Endothelial cell of umbilical vein (primary cell): ENCODE results near the gene CYP2A13. TPM values are rescaled to one million over a fixed set of nuclear protein-coding genes. Genes with fewer than 3 reads are reported as not detected.
"Not testable (repeated sequence)": the region's sequence is repeated elsewhere in the genome, so short reads cannot be mapped to it uniquely, and the experiment has no call there.

Source experiments
- BruUV-seq: library from RNA; stranded (reverse); fragments of 400-500 nt; replicated peaks from 2 replicates; lab custom pipeline; 2021; lab: Mats Ljungman, UMichigan
- CTCF ChIA-PET: fragments of 300-600, 350-600 bp; sonication (Branson Sonifier 250); formaldehyde crosslinking; loops from one replicate; lab custom pipeline; 2021; ENCODE audit warnings: antibody characterized with exemption, inconsistent platforms; lab: Charles Lee
- POLR2A ChIA-PET: fragments of 300-600, 350-600 bp; sonication (Branson Sonifier 250); formaldehyde crosslinking; loops from one replicate; lab custom pipeline; 2021; ENCODE audit warnings: antibody characterized with exemption, inconsistent platforms; lab: Charles Lee
- DNase-seq: peaks from one replicate; pipeline ENCODE4 v3.0.0-alpha.2; 2011; ENCODE audit warnings: low read depth, low spot score
- FAIRE-seq: peaks from 2 replicates; lab custom pipeline; 2011; peaks lifted over from hg19 to GRCh38; lab: Jason Lieb, UNC
- H2AFZ ChIP-seq: 2 replicates; pipeline ENCODE4 v1.6.0; 2012; ENCODE audit warnings: low read depth, low read length, control low read depth, inconsistent platforms
- H3K27ac ChIP-seq: 2 replicates; pipeline ENCODE4 v1.5.1; 2011; ENCODE audit warnings: low read depth, mild to moderate bottlenecking, control low read depth, low read length, moderate library complexity; ENCODE audit not compliant: insufficient read depth
- H3K27me3 ChIP-seq, 2 experiments: 2 replicates each; pipeline versions ENCODE4 v1.6.0 to v1.6.1; 2011; ENCODE audit warnings: low read length in 2 of 2, mixed read lengths in 1 of 2; ENCODE audit not compliant: control insufficient read depth in 2 of 2, insufficient read depth in 2 of 2
- H3K36me3 ChIP-seq, 2 experiments: 2 replicates in 1 of 2; 3 replicates in 1 of 2; pipeline ENCODE4 v1.5.1; 2011; ENCODE audit warnings: low read length in 2 of 2, mild to moderate bottlenecking in 1 of 2, moderate library complexity in 1 of 2; ENCODE audit not compliant: control insufficient read depth in 2 of 2, insufficient read depth in 2 of 2; ENCODE audit errors: extremely low read depth in 1 of 2
- H3K4me1 ChIP-seq: 3 replicates; pipeline ENCODE4 v1.5.1; 2011; ENCODE audit warnings: mild to moderate bottlenecking, low read length; ENCODE audit not compliant: control insufficient read depth, insufficient read depth; ENCODE audit errors: extremely low read depth
- H3K4me2 ChIP-seq: 2 replicates; pipeline ENCODE4 v1.6.1; 2011; ENCODE audit warnings: low read length, control low read depth, mixed read lengths; ENCODE audit not compliant: insufficient read depth
- H3K4me3 ChIP-seq, 3 experiments: fragments of 200-600 bp in 1 of 3; sonication (generic), shearing (Covaris generic) in 1 of 3; replicated peaks in 1 of 3; 2 replicates each; pipeline ENCODE4 v1.5.1; 2011 to 2016; ENCODE audit warnings: control low read depth in 3 of 3, low read length in 3 of 3, mild to moderate bottlenecking in 2 of 3, inconsistent platforms in 1 of 3, low read depth in 1 of 3, moderate library complexity in 1 of 3; ENCODE audit not compliant: insufficient read depth in 1 of 3
- H3K79me2 ChIP-seq: 2 replicates; pipeline ENCODE4 v1.6.0; 2012; ENCODE audit warnings: low read length, inconsistent platforms; ENCODE audit not compliant: control insufficient read depth, insufficient read depth
- H3K9ac ChIP-seq: replicated peaks from 2 replicates; pipeline ENCODE3; 2011; ENCODE audit warnings: low read length, control low read depth; ENCODE audit not compliant: insufficient read depth; ENCODE audit errors: extremely low read depth
- H3K9me1 ChIP-seq: replicated peaks from 3 replicates; pipeline ENCODE4 v1.6.0; 2011; ENCODE audit warnings: mild to moderate bottlenecking, low read length; ENCODE audit not compliant: control insufficient read depth, insufficient read depth; ENCODE audit errors: extremely low read depth
- H3K9me3 ChIP-seq: replicated peaks from 2 replicates; pipeline ENCODE4 v1.5.1; 2012; ENCODE audit warnings: low read length, inconsistent platforms; ENCODE audit not compliant: control insufficient read depth, insufficient read depth
- H4K20me1 ChIP-seq: replicated peaks from 2 replicates; pipeline ENCODE3; 2011; ENCODE audit warnings: mild to moderate bottlenecking, low read length; ENCODE audit not compliant: control insufficient read depth, insufficient read depth; ENCODE audit errors: extremely low read depth
- EZH2 ChIP-seq: IDR thresholded peaks from 2 replicates; pipeline ENCODE4 v1.6.1; 2012; ENCODE audit warnings: borderline replicate concordance, low read depth, mild to moderate bottlenecking, moderate library complexity, low read length, inconsistent platforms; ENCODE audit not compliant: severe bottlenecking
- FOS ChIP-seq: IDR thresholded peaks from 2 replicates; pipeline ENCODE4 v1.6.1; 2011; ENCODE audit warnings: mild to moderate bottlenecking, low read length, moderate library complexity, borderline replicate concordance; ENCODE audit not compliant: insufficient read depth
- GATA2 ChIP-seq: IDR thresholded peaks from 2 replicates; pipeline ENCODE4 v1.7.0; 2011; ENCODE audit warnings: low read depth, mild to moderate bottlenecking, moderate library complexity, mixed read lengths, low read length; ENCODE audit not compliant: insufficient read length, insufficient read depth
- JUN ChIP-seq: IDR thresholded peaks from 2 replicates; pipeline ENCODE4 v1.6.1; 2011; ENCODE audit warnings: borderline replicate concordance, low read depth; ENCODE audit not compliant: insufficient read length, insufficient read depth
- MAX ChIP-seq: IDR thresholded peaks from 2 replicates; pipeline ENCODE4 v1.6.1; 2011; ENCODE audit not compliant: insufficient read depth, insufficient read length
- MYC ChIP-seq: IDR thresholded peaks from one replicate; pipeline ENCODE4 v1.6.1; 2011; ENCODE audit warnings: mild to moderate bottlenecking, low read depth, low read length
- POLR2A ChIP-seq: IDR thresholded peaks from 2 replicates; pipeline ENCODE4 v1.6.1; 2012; ENCODE audit warnings: low read depth, mild to moderate bottlenecking, control low read depth, low read length
- POLR2AphosphoS5 ChIP-seq: IDR thresholded peaks from 2 replicates; pipeline ENCODE4 v1.6.1; 2012; ENCODE audit warnings: low read depth, mild to moderate bottlenecking, control low read depth, low read length, moderate library complexity; ENCODE audit not compliant: insufficient read depth
- dilution Hi-C: fragments of 300-500 bp; cut with MboI; formaldehyde crosslinking; loops from one replicate; pipeline ENCODE4 v1.15.0; 2019; ENCODE audit warnings: low sequenced_read_pairs; ENCODE audit not compliant: extremely low pct_ligation_motif_present
- intact Hi-C: fragments of 100-400 bp; cut with micrococcal nuclease; formaldehyde crosslinking; loops from one replicate; pipeline ENCODE4 v1.10.0; 2022
- polyA plus RNA-seq, 4 experiments: library from polyadenylated mRNA; depleted of rRNA in 3 of 4; stranded (reverse) in 3 of 4; unstranded in 1 of 4; fragments of >200 nt; gene quantifications; 2 replicates each; pipeline versions ENCODE4 v1.2.1 to v1.2.3, GENCODE V29; 2011 to 2012; ENCODE audit warnings: missing spikeins in 1 of 4
- total RNA-seq: library from RNA; stranded (reverse); gene quantifications from 2 replicates; pipeline ENCODE4 v1.2.3, GENCODE V29; 2021

The CYP2A13 gene
- total and polyA plus RNA-seq, 2 donors (not counting 3 experiments of a cell fraction or from before 2014, with no cell fraction given): not detected

DNA sequence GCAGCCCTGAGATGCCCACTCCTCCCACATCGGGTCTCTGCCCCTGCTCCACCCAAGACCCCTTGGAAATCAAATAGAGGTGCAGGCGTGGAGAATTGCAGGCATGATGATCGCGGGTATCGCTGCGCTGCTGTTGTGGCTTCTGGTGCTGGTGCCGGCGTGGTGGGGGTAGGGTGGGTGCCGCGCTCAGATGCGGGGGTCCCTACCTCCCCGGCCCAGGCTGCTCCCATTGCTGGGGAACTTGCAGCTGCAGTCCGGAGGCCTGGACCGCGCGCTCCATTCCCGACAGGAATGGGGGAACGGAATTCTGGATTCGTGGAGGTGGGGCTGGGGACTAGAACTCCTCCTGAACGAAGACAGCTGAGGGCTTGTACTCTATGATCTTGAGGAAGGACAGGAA, 46.4 kb downstream of the CYP2A13 start:
- no TSS peak for BruUV-seq
- FAIRE-seq (no peak), DNase-seq (no peak)
- H3K9me1 ChIP-seq: no peaks in the 10 kb centered on the region
- H3K27me3 ChIP-seq: peaks cover 0 to 5% of the 10 kb centered on the region in 2 experiments
- ChIA-PET CTCF (no interaction called here), POLR2A (no interaction called here)
- H3K36me3 ChIP-seq: no peaks in the 10 kb centered on the region
- no peak overlapping the region for H3K9ac ChIP-seq
- no peaks in the 10 kb centered on the region for H3K79me2 ChIP-seq
- dilution Hi-C loops (no loop called here), intact Hi-C loops (no loop called here)
- no peak overlapping the region for H3K4me2 ChIP-seq
- H4K20me1 ChIP-seq: no peaks in the 10 kb centered on the region
- no peak overlapping the region for H2AFZ ChIP-seq
- TF ChIP-seq FOS: no peak
- TF ChIP-seq EZH2: no peak
- TF ChIP-seq POLR2AphosphoS5: no peak
- TF ChIP-seq POLR2A: no peak
- no peak for TF ChIP-seq JUN
- no peak for TF ChIP-seq GATA2
- TF ChIP-seq MAX: no peak
- no peak for TF ChIP-seq MYC
- H3K4me3 ChIP-seq: no peak overlapping the region
- H3K4me1 ChIP-seq: no peaks in the 10 kb centered on the region
- H3K27ac ChIP-seq: no peak overlapping the region
- H3K9me3 ChIP-seq: no peaks in the 10 kb centered on the region

- H4K20me1 ChIP-seq, intact Hi-C loops, BruUV-seq, H3K9me1 ChIP-seq, H3K4me1 ChIP-seq, H3K79me2 ChIP-seq, H3K27me3 ChIP-seq, POLR2A ChIA-PET, H3K9ac ChIP-seq, dilution Hi-C loops, H3K27ac ChIP-seq, H3K9me3 ChIP-seq, H3K36me3 ChIP-seq: not testable (repeated sequence)
- peak; percentile 97 for FAIRE-seq
- Histone ChIP-seq H2AFZ (peak overlapping the region; percentile 95), H3K4me3 (peak overlapping the region in 2 of 3 experiments; percentile 37 to 42), H3K4me2 (peak overlapping the region; percentile 82)
- CTCF ChIA-PET: interaction anchor here (0.6 kb wide), 1 partner anchor 9 kb away, joined by 3 read pairs; no protein-coding TSS in a partner anchor
- peak; percentile 22 for DNase-seq
Observed at GRCh38 chr19:41135390-41136384, 47.4 kb downstream of the CYP2A13 start.
